Loucy (cell line): ENCODE measurements around the gene CFAP20.

ENCODE experiments used
- H2AFZ ChIP-seq: fragments of 200-600 bp; sonication (generic); 2 replicates; pipeline ENCODE4 v1.6.0; 2016; ENCODE audit warnings: antibody characterized with exemption, mild to moderate bottlenecking, low read length, moderate library complexity
- H3F3A ChIP-seq: fragments of 200-600 bp; 2 replicates; pipeline ENCODE4 v1.6.0; 2016; ENCODE audit warnings: antibody characterized with exemption, low read depth, mild to moderate bottlenecking
- H3K27me3 ChIP-seq: fragments of 200-600 bp; sonication (generic); 2 replicates; pipeline ENCODE4 v1.6.1; 2014; ENCODE audit warnings: low read length, mild to moderate bottlenecking; ENCODE audit not compliant: insufficient read depth, poor library complexity, severe bottlenecking
- H3K36me3 ChIP-seq: fragments of 200-600 bp; sonication (generic); 2 replicates; pipeline ENCODE4 v1.6.1; 2016; ENCODE audit warnings: low read length; ENCODE audit not compliant: insufficient read depth
- H3K4me1 ChIP-seq: fragments of 200-600 bp; sonication (generic); 2 replicates; pipeline ENCODE4 v1.5.1; 2014; ENCODE audit warnings: low read length, mild to moderate bottlenecking; ENCODE audit not compliant: insufficient read depth, poor library complexity, severe bottlenecking
- H3K4me2 ChIP-seq: fragments of 200-600 bp; sonication (generic); 2 replicates; pipeline ENCODE4 v1.6.0; 2014; ENCODE audit warnings: antibody characterized with exemption, low read length, low read depth, mild to moderate bottlenecking; ENCODE audit not compliant: poor library complexity, severe bottlenecking
- H3K4me3 ChIP-seq: fragments of 200-600 bp; sonication (generic); 2 replicates; pipeline ENCODE4 v1.5.1; 2014; ENCODE audit warnings: low read length, mild to moderate bottlenecking, mixed read lengths; ENCODE audit not compliant: poor library complexity, severe bottlenecking
- H3K79me2 ChIP-seq: fragments of 200-600 bp; sonication (generic); 2 replicates; pipeline ENCODE4 v1.6.1; 2014; ENCODE audit warnings: low read length; ENCODE audit not compliant: insufficient read depth
- H3K9ac ChIP-seq: fragments of 200-600 bp; sonication (generic); 2 replicates; pipeline ENCODE4 v1.6.0; 2014; ENCODE audit warnings: mild to moderate bottlenecking, low read depth, low read length, moderate library complexity; ENCODE audit not compliant: poor library complexity, severe bottlenecking
- H3K9me2 ChIP-seq: fragments of 200-600 bp; sonication (generic); replicated peaks from 2 replicates; pipeline ENCODE4 v1.6.1; 2016; ENCODE audit warnings: low read depth, low read length, mixed read lengths
- H3K9me3 ChIP-seq: fragments of 200-600 bp; sonication (generic); 2 replicates; pipeline ENCODE4 v1.6.1; 2014; ENCODE audit warnings: mild to moderate bottlenecking, antibody characterized with exemption, low read length, low read depth; ENCODE audit not compliant: insufficient read depth
- H4K20me1 ChIP-seq: fragments of 200-600 bp; sonication (generic); 2 replicates; pipeline ENCODE4 v1.6.0; 2014; ENCODE audit warnings: antibody characterized with exemption, low read length, mild to moderate bottlenecking; ENCODE audit not compliant: insufficient read depth, poor library complexity, severe bottlenecking
- EZH2phosphoT487 ChIP-seq: fragments of 200-600 bp; IDR thresholded peaks from 2 replicates; pipeline ENCODE4 v1.6.1; 2018; ENCODE audit warnings: antibody characterized with exemption, mild to moderate bottlenecking, moderate library complexity, borderline replicate concordance
- TF ChIP-seq, protein P1 (sequence below): fragments of 200-600 bp; sonication (generic); conservative IDR thresholded peaks from 2 replicates; pipeline ENCODE4 v1.5.1; 2014; ENCODE audit warnings: mild to moderate bottlenecking, antibody characterized with exemption, low read length

Gene CFAP20

DNA sequence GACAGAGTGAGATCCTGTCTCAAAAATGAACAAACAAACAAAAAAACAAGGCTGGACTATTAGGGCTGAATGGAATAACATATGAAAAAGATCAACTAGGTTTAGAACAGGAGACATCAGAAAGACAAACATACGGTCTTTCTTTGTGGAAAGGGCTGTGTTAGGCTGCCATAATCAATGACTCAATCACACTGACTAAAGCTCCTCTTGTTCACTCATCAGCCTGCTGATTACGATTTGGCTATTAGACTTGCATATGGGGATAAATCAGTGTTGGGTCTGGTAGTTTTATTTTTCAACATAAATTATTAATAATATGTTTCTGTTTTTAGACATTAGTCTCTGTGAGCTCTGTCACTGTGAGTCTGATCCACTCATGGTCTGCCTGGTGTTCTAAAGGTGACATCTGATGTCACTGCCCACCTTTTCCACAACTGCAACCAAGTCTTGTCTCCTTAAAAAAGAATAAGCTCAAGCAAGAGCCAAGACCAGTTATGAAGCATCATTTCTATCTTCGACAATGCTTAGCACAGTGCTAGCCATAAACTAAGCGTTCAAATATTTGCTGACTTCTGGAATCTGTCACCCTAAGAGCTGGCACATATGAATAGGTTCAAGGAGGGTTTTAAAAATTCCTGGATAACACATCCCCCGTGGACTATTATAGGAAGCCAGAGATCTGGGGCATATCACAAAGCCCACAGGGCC, 10.2 kb downstream of the CFAP20 start:
- Histone ChIP-seq H3K27me3 (no peaks in the 10 kb centered on the region), H3K9me2 (no peaks in the 10 kb centered on the region), H3K4me3 (no peak overlapping the region), H4K20me1 (peaks cover 63% of the 10 kb centered on the region), H3K4me2 (peak overlapping the region; percentile 71), H3K9ac (no peak overlapping the region), H3F3A (0 out of 2 replicates have a peak, but pooled peaks cover 3% of the 10 kb centered on the region), H2AFZ (no peak overlapping the region), H3K79me2 (peaks cover 75% of the 10 kb centered on the region), H3K9me3 (no peaks in the 10 kb centered on the region), H3K4me1 (peaks cover 19% of the 10 kb centered on the region), H3K36me3 (peaks cover 32% of the 10 kb centered on the region)
- TF ChIP-seq, protein P1, sequence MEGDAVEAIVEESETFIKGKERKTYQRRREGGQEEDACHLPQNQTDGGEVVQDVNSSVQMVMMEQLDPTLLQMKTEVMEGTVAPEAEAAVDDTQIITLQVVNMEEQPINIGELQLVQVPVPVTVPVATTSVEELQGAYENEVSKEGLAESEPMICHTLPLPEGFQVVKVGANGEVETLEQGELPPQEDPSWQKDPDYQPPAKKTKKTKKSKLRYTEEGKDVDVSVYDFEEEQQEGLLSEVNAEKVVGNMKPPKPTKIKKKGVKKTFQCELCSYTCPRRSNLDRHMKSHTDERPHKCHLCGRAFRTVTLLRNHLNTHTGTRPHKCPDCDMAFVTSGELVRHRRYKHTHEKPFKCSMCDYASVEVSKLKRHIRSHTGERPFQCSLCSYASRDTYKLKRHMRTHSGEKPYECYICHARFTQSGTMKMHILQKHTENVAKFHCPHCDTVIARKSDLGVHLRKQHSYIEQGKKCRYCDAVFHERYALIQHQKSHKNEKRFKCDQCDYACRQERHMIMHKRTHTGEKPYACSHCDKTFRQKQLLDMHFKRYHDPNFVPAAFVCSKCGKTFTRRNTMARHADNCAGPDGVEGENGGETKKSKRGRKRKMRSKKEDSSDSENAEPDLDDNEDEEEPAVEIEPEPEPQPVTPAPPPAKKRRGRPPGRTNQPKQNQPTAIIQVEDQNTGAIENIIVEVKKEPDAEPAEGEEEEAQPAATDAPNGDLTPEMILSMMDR = no peak
- TF ChIP-seq EZH2phosphoT487 = no peak

DNA sequence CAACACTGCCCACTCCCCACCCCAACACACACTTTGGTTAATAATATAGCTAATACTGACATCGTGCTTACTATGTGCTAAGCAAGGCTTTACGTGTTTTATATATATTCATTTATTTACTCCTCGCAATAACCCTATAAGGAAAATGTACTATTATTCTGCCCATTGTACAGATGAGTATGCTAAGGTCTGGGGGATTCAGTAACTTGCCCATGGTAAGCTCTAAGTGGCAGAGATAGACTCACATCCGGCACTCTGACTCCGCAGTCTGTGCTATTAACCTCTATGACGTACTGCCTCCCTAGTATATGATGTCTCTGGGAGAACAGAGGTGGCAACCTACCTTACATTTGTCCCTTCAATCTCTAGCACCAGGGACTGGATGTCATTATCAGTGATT, 12.7 kb downstream of the CFAP20 start:
- Histone ChIP-seq H3K79me2 (peaks cover 56% of the 10 kb centered on the region), H3K27me3 (no peaks in the 10 kb centered on the region), H3K4me1 (peaks cover 14% of the 10 kb centered on the region), H3K36me3 (peaks cover 51% of the 10 kb centered on the region), H4K20me1 (peaks cover 47% of the 10 kb centered on the region), H3K9me3 (no peaks in the 10 kb centered on the region), H3K9me2 (no peaks in the 10 kb centered on the region), H3K9ac (no peak overlapping the region), H3K4me3 (no peak overlapping the region), H3K4me2 (no peak overlapping the region), H3F3A (no peaks in the 10 kb centered on the region), H2AFZ (no peak overlapping the region)
- TF ChIP-seq, protein P1 = no peak
- TF ChIP-seq EZH2phosphoT487 = no peak

DNA sequence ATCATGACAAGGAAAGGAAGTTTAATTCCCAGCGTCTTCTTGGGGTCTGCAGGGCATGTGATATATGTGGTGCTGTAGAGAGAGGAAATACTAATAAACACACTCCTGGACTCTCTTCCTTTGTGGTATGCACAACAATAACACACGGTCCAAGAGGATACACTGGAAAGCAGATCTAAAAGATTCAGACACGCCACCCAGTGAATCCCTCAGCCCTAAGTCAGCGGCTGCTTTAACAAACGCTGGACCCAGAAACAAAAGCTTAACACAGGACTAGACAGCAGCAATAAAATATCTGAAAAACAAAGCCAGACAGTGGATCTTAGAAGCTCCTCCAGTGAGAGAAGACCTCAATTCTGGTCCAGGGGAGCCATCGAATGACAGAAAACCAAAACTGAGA, 13.1 kb downstream of the CFAP20 start:
- Histone ChIP-seq H4K20me1 (peaks cover 42% of the 10 kb centered on the region), H3K79me2 (peaks cover 51% of the 10 kb centered on the region), H3K4me3 (no peak overlapping the region), H2AFZ (no peak overlapping the region), H3K4me1 (peaks cover 9% of the 10 kb centered on the region), H3K36me3 (peaks cover 51% of the 10 kb centered on the region), H3K9me3 (no peaks in the 10 kb centered on the region), H3K4me2 (no peak overlapping the region), H3K9ac (no peak overlapping the region), H3F3A (no peaks in the 10 kb centered on the region), H3K27me3 (no peaks in the 10 kb centered on the region), H3K9me2 (no peaks in the 10 kb centered on the region)
- TF ChIP-seq, protein P1 = no peak
- TF ChIP-seq EZH2phosphoT487 = no peak
